ENCODE results near the gene CNTD1.

CNTD1 gene

DNA sequence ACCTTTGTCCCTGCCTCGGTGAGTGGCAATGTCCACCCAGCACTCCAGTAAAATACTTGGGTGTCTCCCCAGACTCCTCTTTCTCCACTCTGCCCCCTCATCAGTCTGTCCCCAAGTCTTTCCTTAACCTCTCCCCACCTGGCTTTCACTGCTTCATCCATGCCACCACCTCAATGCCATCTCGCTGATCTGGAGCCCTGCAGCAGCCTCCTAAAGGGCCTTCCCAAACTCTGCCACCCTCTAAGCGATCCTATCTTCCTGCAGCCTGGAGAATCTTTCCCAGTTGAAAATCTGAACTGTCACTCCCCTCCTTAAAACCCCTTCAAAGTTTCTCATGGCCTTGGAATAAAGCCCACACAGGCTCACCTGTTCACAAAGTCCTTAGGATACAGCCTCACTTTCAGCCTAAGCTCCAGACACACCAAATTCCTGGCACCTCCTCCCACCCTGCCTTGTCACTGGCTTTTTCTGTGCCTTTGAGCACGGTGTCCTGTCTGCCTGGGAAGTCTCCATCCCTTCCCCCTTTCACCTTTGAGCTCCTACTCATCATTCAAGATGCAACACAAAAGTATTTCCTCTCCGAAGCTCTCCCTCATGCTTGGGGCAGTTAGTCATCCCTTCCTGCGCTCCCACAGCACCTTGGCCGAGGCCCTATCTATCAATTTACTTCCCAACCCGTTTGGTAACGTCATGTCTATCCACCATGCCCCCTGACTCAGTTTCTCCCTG lies 15.4 kb upstream of the CNTD1 start:
- Histone ChIP-seq H3K9ac (ENCODE audit: insufficient read length) (no peak overlapping the region), H3K9me3 (ENCODE audit: low read depth, low read length) (no peaks in the 10 kb centered on the region), H3K4me3 (no peak overlapping the region), H3K36me3 (ENCODE audit: insufficient read depth, low read length) (peaks cover 6% of the 10 kb centered on the region; the same call in 1 of the 2 replicates), H3K27ac (no peak overlapping the region)
- no peak for TF ChIP-seq POLR2AphosphoS5 (IDR thresholded peaks at IDR 0.05; ENCODE audit: borderline replicate concordance, low read depth, low read length)
- TF ChIP-seq FOXP2 (optimal IDR thresholded peaks at IDR 0.05; ENCODE audit: control extremely low read depth, extremely low read length, insufficient read depth): no peak
- TF ChIP-seq EZH2 (IDR thresholded peaks at IDR 0.05): no peak
- no peak for DNase-seq (ENCODE audit: low read depth, low spot score)

DNA sequence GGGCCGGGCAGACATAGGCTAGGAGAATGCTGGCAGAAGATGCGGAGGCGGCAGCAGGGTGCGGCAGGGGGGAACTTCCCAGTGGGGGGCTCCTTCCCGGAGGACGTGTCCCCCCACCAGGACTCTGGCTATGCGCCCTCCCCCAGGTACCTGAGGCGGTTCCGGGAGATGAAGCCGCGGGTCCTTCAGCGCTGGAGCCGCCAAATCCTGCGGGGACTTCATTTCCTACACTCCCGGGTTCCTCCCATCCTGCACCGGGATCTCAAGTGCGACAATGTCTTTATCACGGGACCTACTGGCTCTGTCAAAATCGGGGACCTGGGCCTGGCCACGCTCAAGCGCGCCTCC lies 14.9 kb upstream of the CNTD1 start:
- H3K4me3 ChIP-seq: no peak overlapping the region
- no peak overlapping the region for H3K27ac ChIP-seq

GRCh38 chr17:42784409-42784808 lies 14.3 kb upstream of the CNTD1 start:
- no peak overlapping the region for H3K4me3 ChIP-seq
- no peak for TF ChIP-seq POLR2AphosphoS5 (IDR thresholded peaks at IDR 0.05; ENCODE audit: borderline replicate concordance, low read depth, low read length)
- TF ChIP-seq EZH2 (IDR thresholded peaks at IDR 0.05): no peak
- no peak for TF ChIP-seq FOXP2 (optimal IDR thresholded peaks at IDR 0.05; ENCODE audit: control extremely low read depth, extremely low read length, insufficient read depth)
- no peak for DNase-seq (ENCODE audit: low read depth, low spot score)

More for the DNA sequence above, 14.9 kb upstream of the CNTD1 start:
- DNase-seq (ENCODE audit: low read depth, low spot score): no peak
- Histone ChIP-seq H3K9ac (ENCODE audit: insufficient read length) (no peak overlapping the region), H3K9me3 (ENCODE audit: low read depth, low read length) (no peaks in the 10 kb centered on the region), H3K36me3 (ENCODE audit: insufficient read depth, low read length) (peaks cover 5% of the 10 kb centered on the region; the same call in 1 of the 2 replicates)
- no peak for TF ChIP-seq POLR2AphosphoS5 (IDR thresholded peaks at IDR 0.05; ENCODE audit: borderline replicate concordance, low read depth, low read length)
- no peak for TF ChIP-seq FOXP2 (optimal IDR thresholded peaks at IDR 0.05; ENCODE audit: control extremely low read depth, extremely low read length, insufficient read depth)
- TF ChIP-seq EZH2 (IDR thresholded peaks at IDR 0.05): no peak

DNA sequence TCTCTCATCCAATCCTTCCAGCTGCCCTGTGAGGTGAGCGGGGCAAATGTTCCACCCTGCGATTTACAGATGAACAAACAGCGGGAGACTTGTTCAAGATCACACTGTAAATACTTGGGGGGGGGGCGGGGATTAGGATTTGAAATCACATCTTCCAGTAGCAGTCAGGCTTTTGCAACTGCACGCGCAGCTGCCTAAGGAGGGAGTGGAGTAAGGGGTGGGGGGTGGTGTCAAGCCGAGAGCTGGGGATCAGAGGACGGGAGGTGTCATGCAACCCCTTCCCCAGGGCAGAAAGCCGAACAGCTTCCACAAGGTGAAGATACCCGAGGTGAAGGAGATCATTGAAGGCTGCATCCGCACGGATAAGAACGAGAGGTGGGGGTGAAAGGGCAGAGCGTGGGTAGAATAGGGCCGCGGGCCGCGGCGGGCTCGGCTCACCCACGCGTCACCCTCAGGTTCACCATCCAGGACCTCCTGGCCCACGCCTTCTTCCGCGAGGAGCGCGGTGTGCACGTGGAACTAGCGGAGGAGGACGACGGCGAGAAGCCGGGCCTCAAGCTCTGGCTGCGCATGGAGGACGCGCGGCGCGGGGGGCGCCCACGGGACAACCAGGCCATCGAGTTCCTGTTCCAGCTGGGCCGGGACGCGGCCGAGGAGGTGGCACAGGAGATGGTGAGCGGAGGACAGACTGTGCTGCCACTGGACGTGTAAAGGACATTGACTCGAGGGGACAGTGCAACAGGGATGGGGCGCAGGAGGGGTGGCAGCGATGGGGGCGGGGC lies 13.7 kb upstream of the CNTD1 start:
- no peak for TF ChIP-seq FOXP2 (optimal IDR thresholded peaks at IDR 0.05; ENCODE audit: control extremely low read depth, extremely low read length, insufficient read depth)
- TF ChIP-seq EZH2 (IDR thresholded peaks at IDR 0.05): no peak
- no peak for TF ChIP-seq POLR2AphosphoS5 (IDR thresholded peaks at IDR 0.05; ENCODE audit: borderline replicate concordance, low read depth, low read length)
- Histone ChIP-seq H3K9me3 (ENCODE audit: low read depth, low read length) (no peaks in the 10 kb centered on the region), H3K36me3 (ENCODE audit: insufficient read depth, low read length) (no peaks in the 10 kb centered on the region), H3K9ac (ENCODE audit: insufficient read length) (no peak overlapping the region), H3K4me3 (no peak overlapping the region), H3K27ac (no peak overlapping the region)
- DNase-seq (ENCODE audit: low read depth, low spot score): no peak

More at GRCh38 chr17:42784409-42784808, 14.3 kb upstream of the CNTD1 start:
- Histone ChIP-seq H3K27ac (no peak overlapping the region), H3K9ac (ENCODE audit: insufficient read length) (no peak overlapping the region), H3K36me3 (ENCODE audit: insufficient read depth, low read length) (no peaks in the 10 kb centered on the region; the same call in 1 of the 2 replicates), H3K9me3 (ENCODE audit: low read depth, low read length) (no peaks in the 10 kb centered on the region)

DNA sequence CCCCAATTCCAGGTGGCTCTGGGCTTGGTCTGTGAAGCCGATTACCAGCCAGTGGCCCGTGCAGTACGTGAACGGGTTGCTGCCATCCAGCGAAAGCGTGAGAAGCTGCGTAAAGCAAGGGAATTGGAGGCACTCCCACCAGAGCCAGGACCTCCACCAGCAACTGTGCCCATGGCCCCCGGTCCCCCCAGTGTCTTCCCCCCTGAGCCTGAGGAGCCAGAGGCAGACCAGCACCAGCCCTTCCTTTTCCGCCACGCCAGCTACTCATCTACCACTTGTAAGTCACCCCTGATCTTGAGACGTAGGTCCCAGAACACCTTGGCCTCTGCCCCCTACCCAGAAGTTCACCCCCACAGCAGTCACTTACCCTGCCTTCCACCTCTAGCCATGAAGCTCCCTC lies 11.4 kb upstream of the CNTD1 start:
- H3K9me3 ChIP-seq (ENCODE audit: low read depth, low read length): no peaks in the 10 kb centered on the region
- H3K4me3 ChIP-seq: no peak overlapping the region
- TF ChIP-seq FOXP2 (optimal IDR thresholded peaks at IDR 0.05; ENCODE audit: control extremely low read depth, extremely low read length, insufficient read depth): no peak
- TF ChIP-seq EZH2 (IDR thresholded peaks at IDR 0.05): no peak
- TF ChIP-seq POLR2AphosphoS5 (IDR thresholded peaks at IDR 0.05; ENCODE audit: borderline replicate concordance, low read depth, low read length): no peak
- no peak for DNase-seq (ENCODE audit: low read depth, low spot score)
- no peak overlapping the region for H3K9ac ChIP-seq (ENCODE audit: insufficient read length)
- no peaks in the 10 kb centered on the region for H3K36me3 ChIP-seq (ENCODE audit: insufficient read depth, low read length)
- H3K27ac ChIP-seq: no peak overlapping the region

GRCh38 chr17:42791948-42792347 lies 6.7 kb upstream of the CNTD1 start:
- H3K36me3 ChIP-seq (ENCODE audit: insufficient read depth, low read length): no peaks in the 10 kb centered on the region
- H3K4me3 ChIP-seq: no peak overlapping the region
- H3K27ac ChIP-seq: peak overlapping the region; percentile 53; the same call in 1 of the 2 replicates
- DNase-seq (ENCODE audit: low read depth, low spot score): no peak
- no peak overlapping the region for H3K9ac ChIP-seq (ENCODE audit: insufficient read length)
- no peaks in the 10 kb centered on the region for H3K9me3 ChIP-seq (ENCODE audit: low read depth, low read length)
- no peak for TF ChIP-seq POLR2AphosphoS5 (IDR thresholded peaks at IDR 0.05; ENCODE audit: borderline replicate concordance, low read depth, low read length)
- no peak for TF ChIP-seq FOXP2 (optimal IDR thresholded peaks at IDR 0.05; ENCODE audit: control extremely low read depth, extremely low read length, insufficient read depth)
- TF ChIP-seq EZH2 (IDR thresholded peaks at IDR 0.05): no peak

GRCh38 chr17:42792545-42792944 lies 6.1 kb upstream of the CNTD1 start:
- no peak overlapping the region for H3K4me3 ChIP-seq

GRCh38 chr17:42795061-42795460 lies 3.6 kb upstream of the CNTD1 start:
- no peak overlapping the region for H3K27ac ChIP-seq
- no peak for TF ChIP-seq EZH2 (IDR thresholded peaks at IDR 0.05)
- TF ChIP-seq POLR2AphosphoS5 (IDR thresholded peaks at IDR 0.05; ENCODE audit: borderline replicate concordance, low read depth, low read length): no peak
- TF ChIP-seq FOXP2 (optimal IDR thresholded peaks at IDR 0.05; ENCODE audit: control extremely low read depth, extremely low read length, insufficient read depth): no peak
- H3K9ac ChIP-seq (ENCODE audit: insufficient read length): no peak overlapping the region
- DNase-seq (ENCODE audit: low read depth, low spot score): no peak
- H3K4me3 ChIP-seq: no peak overlapping the region
- no peaks in the 10 kb centered on the region for H3K9me3 ChIP-seq (ENCODE audit: low read depth, low read length)
- H3K36me3 ChIP-seq (ENCODE audit: insufficient read depth, low read length): no peaks in the 10 kb centered on the region

More at GRCh38 chr17:42792545-42792944, 6.1 kb upstream of the CNTD1 start:
- H3K9ac ChIP-seq (ENCODE audit: insufficient read length): no peak overlapping the region
- no peak for DNase-seq (ENCODE audit: low read depth, low spot score)
- H3K27ac ChIP-seq: peak overlapping the region; percentile 15
- no peaks in the 10 kb centered on the region for H3K36me3 ChIP-seq (ENCODE audit: insufficient read depth, low read length)
- no peaks in the 10 kb centered on the region for H3K9me3 ChIP-seq (ENCODE audit: low read depth, low read length)
- TF ChIP-seq FOXP2 (optimal IDR thresholded peaks at IDR 0.05; ENCODE audit: control extremely low read depth, extremely low read length, insufficient read depth) (no peak), EZH2 (IDR thresholded peaks at IDR 0.05) (no peak), POLR2AphosphoS5 (IDR thresholded peaks at IDR 0.05; ENCODE audit: borderline replicate concordance, low read depth, low read length) (no peak)
